HCT116 (cell line): Measurements from ENCODE around the gene CNKSR3. TPM values are rescaled to one million over a fixed set of nuclear protein-coding genes. Genes with fewer than 3 reads are reported as not detected.

Source experiments
- ATAC-seq: fragments of 200-7000 bp; cut with Tn5 transposase; 2 replicates; pipeline ENCODE4 v1.9.1; 2020; ENCODE audit warnings: mild to moderate bottlenecking, moderate library complexity
- BruUV-seq: library from RNA; stranded (reverse); fragments of 400-500 nt; replicated peaks from 2 replicates; lab custom pipeline; 2021; lab: Mats Ljungman, UMichigan
- CTCF ChIA-PET: fragments of 300-600 bp; sonication (Branson Sonifier 250); formaldehyde crosslinking; loops from one replicate; lab custom pipeline; 2021; ENCODE audit warnings: antibody characterized with exemption; lab: Charles Lee
- POLR2A ChIA-PET: fragments of 300-600, 350-600 bp; sonication (Branson Sonifier 250); formaldehyde crosslinking; loops from one replicate; lab custom pipeline; 2021; ENCODE audit warnings: antibody characterized with exemption; lab: Charles Lee
- RAD21 ChIA-PET, 2 experiments: fragments of 300-600 bp; sonication (Branson Sonifier 250); formaldehyde crosslinking; loops; one replicate each; lab custom pipeline; 2023; ENCODE audit warnings: low total read pairs in 2 of 2; ENCODE audit not compliant: uncharacterized antibody in 2 of 2, unreplicated experiment in 2 of 2, low non-redundant PET in 1 of 2; lab: Charles Lee
- DNase-seq: peaks from one replicate; pipeline ENCODE4 v3.0.0-alpha.2; 2010; ENCODE audit warnings: low read depth, low spot score
- H2AFZ ChIP-seq: fragments of 200-600 bp; shearing (Covaris generic), sonication (generic); 2 replicates; pipeline ENCODE4 v1.6.1; 2017; ENCODE audit warnings: low read depth, mixed run types, mixed read lengths, antibody characterized with exemption, low read length; ENCODE audit not compliant: poor library complexity, severe bottlenecking
- H3K27ac ChIP-seq: 2 replicates; pipeline ENCODE4 v1.5.1; 2012; ENCODE audit warnings: low read depth, low read length
- H3K27me3 ChIP-seq: fragments of 200-600 bp; sonication (generic); 2 replicates; pipeline ENCODE4 v1.6.1; 2016; ENCODE audit warnings: mixed run types, low read length, mixed read lengths; ENCODE audit not compliant: insufficient read depth
- H3K36me3 ChIP-seq, 2 experiments: fragments of 200-500 bp in 1 of 2; fragments of 200-600 bp in 1 of 2; sonication (Bioruptor generic) in 1 of 2; sonication (generic) in 1 of 2; 2 replicates each; pipeline versions ENCODE4 v1.5.1 to v1.6.1; 2014 to 2016; ENCODE audit warnings: low read length in 2 of 2, inconsistent platforms in 1 of 2, mixed read lengths in 1 of 2, mixed run types in 1 of 2; ENCODE audit not compliant: insufficient read depth in 2 of 2, control insufficient read depth in 1 of 2
- H3K4me1 ChIP-seq, 2 experiments: fragments of 200-600 bp in 1 of 2; sonication (generic) in 1 of 2; 2 replicates each; pipeline versions ENCODE4 v1.5.1 to v1.6.1; 2012 to 2017; ENCODE audit warnings: low read length in 2 of 2, inconsistent platforms in 1 of 2, mild to moderate bottlenecking in 1 of 2, mixed read lengths in 1 of 2, mixed run types in 1 of 2, moderate library complexity in 1 of 2; ENCODE audit not compliant: insufficient read depth in 2 of 2, control insufficient read depth in 1 of 2
- H3K4me2 ChIP-seq: fragments of 200-600 bp; sonication (generic); 2 replicates; pipeline ENCODE4 v1.6.1; 2017; ENCODE audit warnings: mixed run types, low read length, mixed read lengths
- H3K4me3 ChIP-seq, 2 experiments: fragments of 200-600 bp in 1 of 2; sonication (generic) in 1 of 2; replicated peaks in 1 of 2; 2 replicates each; pipeline ENCODE4 v1.5.1; 2011 to 2016; ENCODE audit warnings: low read length in 2 of 2, control low read depth in 1 of 2, low read depth in 1 of 2, mild to moderate bottlenecking in 1 of 2, mixed read lengths in 1 of 2, mixed run types in 1 of 2
- H3K79me2 ChIP-seq: fragments of 200-600 bp; sonication (generic); 2 replicates; pipeline ENCODE4 v1.6.1; 2017; ENCODE audit warnings: mild to moderate bottlenecking, mixed run types, low read length, moderate library complexity, mixed read lengths; ENCODE audit not compliant: insufficient read depth
- H3K9ac ChIP-seq: fragments of 200-600 bp; sonication (generic); 2 replicates; pipeline ENCODE4 v1.6.1; 2016; ENCODE audit warnings: low read length, mixed read lengths
- H3K9me2 ChIP-seq: fragments of 200-600 bp; sonication (generic), shearing (Covaris generic); 2 replicates; pipeline ENCODE4 v1.6.1; 2017; ENCODE audit warnings: mixed run types, mild to moderate bottlenecking, moderate library complexity; ENCODE audit not compliant: insufficient read depth
- H3K9me3 ChIP-seq, 2 experiments: fragments of 200-500 bp in 1 of 2; fragments of 200-600 bp in 1 of 2; sonication (Bioruptor generic) in 1 of 2; sonication (generic) in 1 of 2; 2 replicates each; pipeline ENCODE4 v1.6.1; 2014 to 2017; ENCODE audit warnings: low read length in 2 of 2, mixed read lengths in 2 of 2, inconsistent platforms in 1 of 2, low read depth in 1 of 2, mild to moderate bottlenecking in 1 of 2, mixed run types in 1 of 2, moderate library complexity in 1 of 2; ENCODE audit not compliant: control insufficient read depth in 1 of 2, insufficient read depth in 1 of 2
- H4K20me1 ChIP-seq: fragments of 200-600 bp; sonication (generic), shearing (Covaris generic); 2 replicates; pipeline ENCODE4 v1.6.1; 2017; ENCODE audit warnings: mixed run types, mild to moderate bottlenecking, moderate library complexity; ENCODE audit not compliant: insufficient read depth
- EGR1 ChIP-seq: IDR thresholded peaks from 2 replicates; pipeline ENCODE4 v1.6.1; 2012; ENCODE audit warnings: low read depth
- EZH2 ChIP-seq: fragments of 200-600 bp; sonication (generic); IDR thresholded peaks from 2 replicates; pipeline ENCODE4 v1.6.1; 2017; ENCODE audit warnings: antibody characterized with exemption, mixed run types
- POLR2A ChIP-seq: IDR thresholded peaks from 2 replicates; pipeline ENCODE4 v1.7.0; 2011; ENCODE audit warnings: borderline replicate concordance; ENCODE audit not compliant: insufficient read depth, insufficient read length; ENCODE audit errors: extremely low read depth
- SRF ChIP-seq: IDR thresholded peaks from 2 replicates; pipeline ENCODE4 v1.6.1; 2012; ENCODE audit warnings: low read depth
- YY1 ChIP-seq: IDR thresholded peaks from 2 replicates; pipeline ENCODE4 v1.6.1; 2011; ENCODE audit warnings: low read length, low read depth, moderate library complexity, mild to moderate bottlenecking; ENCODE audit not compliant: insufficient replicate concordance; ENCODE audit errors: extremely low read depth
- intact Hi-C: fragments of 100-400 bp; cut with micrococcal nuclease; formaldehyde crosslinking; loops from 2 replicates; pipeline ENCODE4 v1.10.0; 2022
- total RNA-seq: library from RNA; stranded (reverse); gene quantifications from one replicate; pipeline ENCODE4 v1.2.1, GENCODE V29; 2021; ENCODE audit not compliant: unreplicated experiment

Gene CNKSR3
- total RNA-seq, 1 experiment from 2014 or later: 15.4 TPM

DNA sequence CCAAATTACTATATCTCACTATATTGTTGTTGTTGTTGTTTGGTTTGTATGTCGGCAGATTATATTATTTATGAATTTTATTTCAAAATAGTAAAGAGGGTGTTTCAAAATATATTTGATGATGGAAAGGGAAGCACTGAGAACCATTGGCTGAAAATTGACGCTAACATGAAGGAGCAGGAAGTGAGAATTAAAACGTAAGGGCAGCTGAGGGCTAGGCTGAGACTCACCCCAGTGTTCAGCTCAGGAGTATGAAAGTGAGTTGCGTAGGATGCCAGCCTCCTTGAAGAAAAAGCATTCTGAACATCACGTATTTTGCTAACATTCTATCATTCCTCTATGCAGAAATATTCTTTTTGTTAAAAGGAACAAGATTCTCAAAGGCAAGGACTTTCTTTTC lies 143.1 kb downstream of the CNKSR3 start:
- H3K4me1 ChIP-seq: peaks cover 0 to 5% of the 10 kb centered on the region in 2 experiments; a peak in 1 of 4 replicates
- ChIA-PET RAD21 (no interaction called here), POLR2A (no interaction called here), CTCF (no interaction called here)
- no peak overlapping the region for H3K27ac ChIP-seq
- H3K4me3 ChIP-seq: no peak overlapping the region
- H3K9ac ChIP-seq: no peak overlapping the region
- no peak overlapping the region for H2AFZ ChIP-seq
- no TSS peak for BruUV-seq
- H3K9me3 ChIP-seq: no peaks in the 10 kb centered on the region
- no peaks in the 10 kb centered on the region for H4K20me1 ChIP-seq
- no peaks in the 10 kb centered on the region for H3K36me3 ChIP-seq
- intact Hi-C loops: no loop called here
- no peaks in the 10 kb centered on the region for H3K27me3 ChIP-seq
- DNase-seq (no peak), ATAC-seq (no peak)
- no peaks in the 10 kb centered on the region for H3K79me2 ChIP-seq
- H3K4me2 ChIP-seq: no peak overlapping the region
- H3K9me2 ChIP-seq: no peaks in the 10 kb centered on the region
- TF ChIP-seq EGR1 (no peak), SRF (no peak)
- TF ChIP-seq, all 23 proteins: peak for 0

DNA sequence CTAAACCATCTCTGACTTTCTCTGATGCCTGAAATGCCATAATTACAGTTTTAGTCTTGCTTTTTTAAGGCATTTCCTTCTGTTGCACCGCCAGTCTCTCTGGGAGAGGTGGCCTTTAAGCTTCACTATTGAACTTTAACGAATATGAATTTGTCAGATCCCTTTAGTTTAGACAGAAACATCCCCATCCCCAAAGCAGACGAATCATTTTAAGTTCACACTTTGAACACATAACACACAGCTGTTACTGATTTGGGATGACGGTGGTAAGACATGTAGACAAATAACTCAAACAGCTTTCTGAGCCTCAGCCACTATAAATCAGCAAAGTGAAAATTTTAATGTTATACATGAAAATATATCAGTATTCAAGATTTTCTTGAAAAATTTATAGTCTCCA lies 146.7 kb downstream of the CNKSR3 start:
- DNase-seq (no peak), ATAC-seq (no peak)
- TF ChIP-seq EZH2: no peak
- no peak for TF ChIP-seq YY1
- no peak for TF ChIP-seq POLR2A
- Histone ChIP-seq H3K9me3 (no peaks in the 10 kb centered on the region), H3K27me3 (no peaks in the 10 kb centered on the region), H3K36me3 (no peaks in the 10 kb centered on the region), H3K9ac (no peak overlapping the region), H3K79me2 (no peaks in the 10 kb centered on the region), H3K4me1 (peaks cover 0 to 12% of the 10 kb centered on the region in 2 experiments; a peak in 1 of 4 replicates), H3K9me2 (no peaks in the 10 kb centered on the region), H3K4me3 (no peak overlapping the region), H4K20me1 (no peaks in the 10 kb centered on the region), H3K27ac (no peak overlapping the region), H2AFZ (no peak overlapping the region), H3K4me2 (no peak overlapping the region)
- RAD21 ChIA-PET: no interaction called here
- BruUV-seq: no TSS peak
- CTCF ChIA-PET: no interaction called here
- intact Hi-C loops: no loop called here
- POLR2A ChIA-PET: no interaction called here
